Measurements from ENCODE around the gene TPPP2. TPM values are rescaled to one million over a fixed set of nuclear protein-coding genes. Genes with fewer than 3 reads are reported as not detected.

TPPP2 gene
- total and polyA plus RNA-seq, 8 donors, result 0.23 to 0.59 (median 0.46) TPM; not detected in 5

DNA sequence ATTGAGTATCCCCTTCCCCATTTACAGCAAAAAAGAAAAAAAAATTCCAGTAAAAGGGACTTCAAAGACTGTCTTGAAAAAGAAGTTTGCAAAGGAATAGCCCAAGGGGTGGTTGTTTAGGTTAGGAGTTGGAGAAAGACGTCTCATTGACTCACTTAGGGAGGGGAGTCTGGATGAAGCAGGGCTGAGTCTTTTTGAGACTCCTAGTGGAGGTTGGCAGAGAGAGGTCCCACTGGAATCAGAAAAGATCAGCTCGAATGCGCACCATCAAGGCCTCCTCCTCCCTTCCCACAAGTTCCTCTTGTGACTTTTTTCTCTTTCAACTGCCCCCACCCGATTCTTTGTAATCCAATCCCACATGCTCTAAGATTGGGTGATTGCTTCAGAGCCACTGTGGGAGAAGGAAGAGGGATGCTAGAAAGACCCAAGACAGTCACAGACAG, 42.0 kb downstream of the TPPP2 start:
- H3K4me1 ChIP-seq, result peaks cover 0 to 9% (median 5%) of the 10 kb centered on the region in 3 donors
- 44 to 54% methylated on average over 4 of the region's 4 CpGs for WGBS, 2 donors
- ATAC-seq, result no peak
- H3K36me3 ChIP-seq, result peaks cover 0 to 17% (median 13%) of the 10 kb centered on the region in 3 donors
- TF ChIP-seq, protein P1, sequence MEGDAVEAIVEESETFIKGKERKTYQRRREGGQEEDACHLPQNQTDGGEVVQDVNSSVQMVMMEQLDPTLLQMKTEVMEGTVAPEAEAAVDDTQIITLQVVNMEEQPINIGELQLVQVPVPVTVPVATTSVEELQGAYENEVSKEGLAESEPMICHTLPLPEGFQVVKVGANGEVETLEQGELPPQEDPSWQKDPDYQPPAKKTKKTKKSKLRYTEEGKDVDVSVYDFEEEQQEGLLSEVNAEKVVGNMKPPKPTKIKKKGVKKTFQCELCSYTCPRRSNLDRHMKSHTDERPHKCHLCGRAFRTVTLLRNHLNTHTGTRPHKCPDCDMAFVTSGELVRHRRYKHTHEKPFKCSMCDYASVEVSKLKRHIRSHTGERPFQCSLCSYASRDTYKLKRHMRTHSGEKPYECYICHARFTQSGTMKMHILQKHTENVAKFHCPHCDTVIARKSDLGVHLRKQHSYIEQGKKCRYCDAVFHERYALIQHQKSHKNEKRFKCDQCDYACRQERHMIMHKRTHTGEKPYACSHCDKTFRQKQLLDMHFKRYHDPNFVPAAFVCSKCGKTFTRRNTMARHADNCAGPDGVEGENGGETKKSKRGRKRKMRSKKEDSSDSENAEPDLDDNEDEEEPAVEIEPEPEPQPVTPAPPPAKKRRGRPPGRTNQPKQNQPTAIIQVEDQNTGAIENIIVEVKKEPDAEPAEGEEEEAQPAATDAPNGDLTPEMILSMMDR (IDR thresholded peaks at IDR 0.05), result no peak
- no peak for DNase-seq
- peak overlapping the region; percentile 70 to 88 (median 78) for H3K27ac ChIP-seq
- peak overlapping the region in 3 of 4 donors; percentile 47 to 77 (median 65) for H3K4me3 ChIP-seq
- H3K27me3 ChIP-seq, result no peaks in the 10 kb centered on the region
- no peaks in the 10 kb centered on the region for H3K9me3 ChIP-seq
- FAIRE-seq, result no peak
- intact Hi-C loops (cut with DNase I), result no loop called here

DNA sequence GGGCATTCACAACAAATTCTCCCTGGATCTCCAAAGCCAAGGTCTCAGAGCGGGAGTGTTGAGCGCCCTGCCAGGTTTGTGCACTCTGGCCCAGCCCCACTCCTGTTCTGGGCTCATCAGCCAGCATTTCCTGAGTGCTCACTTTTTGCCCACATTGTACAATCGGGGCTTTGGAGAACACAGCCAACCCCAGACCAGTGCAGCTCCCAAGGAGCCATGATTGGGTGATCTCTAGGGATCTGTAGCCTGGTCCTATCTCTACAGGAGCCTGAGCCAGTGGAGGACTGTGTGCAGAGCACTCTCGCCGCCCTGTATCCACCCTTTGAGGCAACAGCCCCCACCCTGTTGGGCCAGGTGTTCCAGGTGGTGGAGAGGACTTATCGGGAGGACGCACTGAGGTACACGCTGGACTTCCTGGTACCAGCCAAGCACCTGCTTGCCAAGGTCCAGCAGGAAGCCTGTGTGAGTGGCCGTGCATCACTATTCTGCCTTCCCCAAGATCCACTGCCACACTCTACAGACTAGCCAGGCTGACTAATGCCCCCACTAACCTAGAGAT, 42.8 kb downstream of the TPPP2 start:
- Histone ChIP-seq H3K36me3 (peaks cover 0 to 25% (median 13%) of the 10 kb centered on the region in 3 donors), H3K4me1 (peaks cover 0 to 9% (median 5%) of the 10 kb centered on the region in 3 donors), H3K27ac (peak overlapping the region in 3 of 4 donors; percentile 5 to 88 (median 76)), H3K9me3 (no peaks in the 10 kb centered on the region), H3K4me3 (no peak overlapping the region), H3K27me3 (no peaks in the 10 kb centered on the region)
- TF ChIP-seq, protein P1 (IDR thresholded peaks at IDR 0.05), result no peak
- DNase-seq, result no peak
- intact Hi-C loops (cut with DNase I), result no loop called here
- WGBS, 2 donors, result 68 to 71% methylated on average over 9 of the region's 9 CpGs
- ATAC-seq, result no peak
- FAIRE-seq, result no peak

DNA sequence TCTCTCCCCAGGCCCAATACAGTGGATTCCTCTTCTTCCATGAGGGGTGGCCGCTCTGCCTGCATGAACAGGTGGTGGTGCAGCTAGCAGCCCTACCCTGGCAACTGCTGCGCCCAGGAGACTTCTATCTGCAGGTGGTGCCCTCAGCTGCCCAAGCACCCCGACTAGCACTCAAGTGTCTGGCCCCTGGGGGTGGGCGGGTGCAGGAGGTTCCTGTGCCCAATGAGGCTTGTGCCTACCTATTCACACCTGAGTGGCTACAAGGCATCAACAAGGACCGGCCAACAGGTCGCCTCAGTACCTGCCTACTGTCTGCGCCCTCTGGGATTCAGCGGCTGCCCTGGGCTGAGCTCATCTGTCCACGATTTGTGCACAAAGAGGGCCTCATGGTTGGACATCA, 43.9 kb downstream of the TPPP2 start:
- Histone ChIP-seq H3K36me3 (peaks cover 0 to 31% (median 13%) of the 10 kb centered on the region in 3 donors), H3K4me1 (peaks cover 0 to 5% (median 2%) of the 10 kb centered on the region in 3 donors), H3K27me3 (no peaks in the 10 kb centered on the region), H3K4me3 (no peak overlapping the region), H3K9me3 (no peaks in the 10 kb centered on the region), H3K27ac (no peak overlapping the region)
- DNase-seq (no peak), FAIRE-seq (no peak), ATAC-seq (no peak)
- intact Hi-C loops (cut with DNase I), result no loop called here
- WGBS, 2 donors, result 90 to 91% methylated on average over 9 of the region's 9 CpGs
- TF ChIP-seq, protein P1 (IDR thresholded peaks at IDR 0.05), result no peak

DNA sequence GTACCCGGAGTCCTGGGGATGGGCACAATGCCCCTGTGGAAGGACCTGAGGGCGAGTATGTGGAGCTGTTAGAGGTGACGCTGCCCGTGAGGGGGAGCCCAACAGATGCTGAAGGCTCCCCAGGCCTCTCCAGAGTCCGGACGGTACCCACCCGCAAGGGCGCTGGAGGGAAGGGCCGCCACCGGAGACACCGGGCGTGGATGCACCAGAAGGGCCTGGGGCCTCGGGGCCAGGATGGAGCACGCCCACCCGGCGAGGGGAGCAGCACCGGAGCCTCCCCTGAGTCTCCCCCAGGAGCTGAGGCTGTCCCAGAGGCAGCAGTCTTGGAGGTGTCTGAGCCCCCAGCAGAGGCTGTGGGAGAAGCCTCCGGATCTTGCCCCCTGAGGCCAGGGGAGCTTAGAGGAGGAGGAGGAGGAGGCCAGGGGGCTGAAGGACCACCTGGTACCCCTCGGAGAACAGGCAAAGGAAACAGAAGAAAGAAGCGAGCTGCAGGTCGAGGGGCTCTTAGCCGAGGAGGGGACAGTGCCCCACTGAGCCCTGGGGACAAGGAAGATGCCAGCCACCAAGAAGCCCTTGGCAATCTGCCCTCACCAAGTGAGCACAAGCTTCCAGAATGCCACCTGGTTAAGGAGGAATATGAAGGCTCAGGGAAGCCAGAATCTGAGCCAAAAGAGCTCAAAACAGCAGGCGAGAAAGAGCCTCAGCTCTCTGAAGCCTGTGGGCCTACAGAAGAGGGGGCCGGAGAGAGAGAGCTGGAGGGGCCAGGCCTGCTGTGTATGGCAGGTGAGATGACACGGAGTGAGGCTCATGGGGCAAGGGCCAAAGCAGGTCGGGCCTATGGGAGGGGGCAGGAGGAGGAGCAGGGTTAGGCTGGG, 44.6 kb downstream of the TPPP2 start:
- TF ChIP-seq, protein P1 (IDR thresholded peaks at IDR 0.05), result no peak
- DNase-seq, result peak in 2 of 6 donors; percentile 39 to 81
- 87 to 91% methylated on average over 18 to 26 of the region's 26 CpGs for WGBS, 2 donors
- no peak overlapping the region for H3K27ac ChIP-seq
- peaks cover 0 to 38% (median 13%) of the 10 kb centered on the region in 3 donors for H3K36me3 ChIP-seq
- H3K27me3 ChIP-seq, result no peaks in the 10 kb centered on the region
- intact Hi-C loops (cut with DNase I), result no loop called here
- H3K9me3 ChIP-seq, result no peaks in the 10 kb centered on the region
- H3K4me3 ChIP-seq, result no peak overlapping the region
- H3K4me1 ChIP-seq, result no peaks in the 10 kb centered on the region
- ATAC-seq, result no peak
- no peak for FAIRE-seq
